ENCODE data around the gene SLC22A17.

GRCh38 chr14:23365036-23365731 lies 12.5 kb upstream of the SLC22A17 start, which contains the start of gene EFS:
- TF ChIP-seq GATA3 (IDR thresholded peaks at IDR 0.05; ENCODE audit: low read depth, low read length): no peak
- no peak for TF ChIP-seq GATA2 (IDR thresholded peaks at IDR 0.05; ENCODE audit: low read depth, low read length)

All from SH-SY5Y (cell line).